ENCODE data around the gene AKT3. TPM values are rescaled to one million over a fixed set of nuclear protein-coding genes. Genes with fewer than 3 reads are reported as not detected.

Gene AKT3
- total and polyA plus RNA-seq, 8 donors, result 4.2 to 24.1 (median 11.6) TPM

- no peak overlapping the region for H3K4me3 ChIP-seq
- H3K9me3 ChIP-seq, result no peaks in the 10 kb centered on the region
- intact Hi-C loops (cut with DNase I), result no loop called here
- H3K27ac ChIP-seq, result no peak overlapping the region
- H3K4me1 ChIP-seq, result no peaks in the 10 kb centered on the region
- no peaks in the 10 kb centered on the region for H3K27me3 ChIP-seq
- no peak for FAIRE-seq
- no peak for DNase-seq
- peak in 1 of 4 donors; percentile 32 for ATAC-seq
- H3K36me3 ChIP-seq, result no peaks in the 10 kb centered on the region
- 90 to 94% methylated on average over 2 of the region's 2 CpGs for WGBS, 2 donors
- no peak for TF ChIP-seq CTCF (IDR thresholded peaks at IDR 0.05)
Measured at GRCh38 chr1:243452092-243452491, 398.0 kb downstream of the AKT3 start.

GRCh38 chr1:243449373-243449772 lies 400.7 kb downstream of the AKT3 start:
- DNase-seq (no peak), ATAC-seq (no peak), FAIRE-seq (no peak)
- no peaks in the 10 kb centered on the region for H3K9me3 ChIP-seq
- no peaks in the 10 kb centered on the region for H3K27me3 ChIP-seq
- H3K4me3 ChIP-seq, result no peak overlapping the region
- intact Hi-C loops (cut with DNase I), result no loop called here
- no peaks in the 10 kb centered on the region for H3K4me1 ChIP-seq
- 87 to 91% methylated on average over 6 of the region's 6 CpGs for WGBS, 2 donors
- no peak for TF ChIP-seq CTCF (IDR thresholded peaks at IDR 0.05)
- no peak overlapping the region for H3K27ac ChIP-seq
- no peaks in the 10 kb centered on the region for H3K36me3 ChIP-seq

- H3K36me3 ChIP-seq, result no peaks in the 10 kb centered on the region
- H3K4me1 ChIP-seq, result no peaks in the 10 kb centered on the region
- ATAC-seq (no peak), FAIRE-seq (no peak), DNase-seq (no peak)
- H3K27me3 ChIP-seq, result no peaks in the 10 kb centered on the region
- H3K4me3 ChIP-seq, result no peak overlapping the region
- TF ChIP-seq CTCF (IDR thresholded peaks at IDR 0.05), result no peak
- intact Hi-C loops (cut with DNase I), result no loop called here
- 86 to 90% methylated on average over 4 of the region's 4 CpGs for WGBS, 2 donors
- no peaks in the 10 kb centered on the region for H3K9me3 ChIP-seq
- H3K27ac ChIP-seq, result no peak overlapping the region
Measured at GRCh38 chr1:243447844-243448243, 402.2 kb downstream of the AKT3 start.

- no peak for TF ChIP-seq CTCF (IDR thresholded peaks at IDR 0.05)
- intact Hi-C loops (cut with DNase I), result no loop called here
- FAIRE-seq, result no peak
- DNase-seq, result no peak
- 76 to 83% methylated on average over 3 of the region's 3 CpGs for WGBS, 2 donors
- H3K9me3 ChIP-seq, result no peaks in the 10 kb centered on the region
- H3K27me3 ChIP-seq, result no peaks in the 10 kb centered on the region
- ATAC-seq, result peak in 2 of 4 donors; percentile 48 to 56
- no peaks in the 10 kb centered on the region for H3K36me3 ChIP-seq
- H3K27ac ChIP-seq, result no peak overlapping the region
- no peaks in the 10 kb centered on the region for H3K4me1 ChIP-seq
- H3K4me3 ChIP-seq, result no peak overlapping the region
Measured at GRCh38 chr1:243447347-243447746, 402.7 kb downstream of the AKT3 start.

GRCh38 chr1:243443557-243443956 lies 406.5 kb downstream of the AKT3 start:
- no peak for ATAC-seq
- 84 to 91% methylated on average over 4 of the region's 4 CpGs for WGBS, 2 donors

More at GRCh38 chr1:243443557-243443956, 406.5 kb downstream of the AKT3 start:
- Histone ChIP-seq H3K4me3 (no peak overlapping the region), H3K27me3 (no peaks in the 10 kb centered on the region), H3K36me3 (no peaks in the 10 kb centered on the region), H3K27ac (no peak overlapping the region), H3K9me3 (no peaks in the 10 kb centered on the region), H3K4me1 (no peaks in the 10 kb centered on the region)
- DNase-seq (no peak), FAIRE-seq (no peak)
- intact Hi-C loops (cut with DNase I), result no loop called here
- no peak for TF ChIP-seq CTCF (IDR thresholded peaks at IDR 0.05)

Measured in pancreas (tissue), 10 donors.